Stimulated activated CD4-positive, alpha-beta T cell treated with anti-CD3 and anti-CD28 coated beads, Interleukin-1b, Interleukin-23, amount 100 ng/mL, for 1 hour (primary cell): Measurements from ENCODE around the gene MON1A.

ENCODE experiments used
- DNase-seq, 2 donors: peaks; one replicate each; pipeline ENCODE4 v3.0.0-alpha.2; 2020; ENCODE audit warnings: low read depth in 2 of 2

The MON1A gene

GRCh38 chr3:49889296-49889695 is 40.3 kb downstream of the MON1A start:
- DNase-seq: no peak

GRCh38 chr3:49886922-49887265 is 42.7 kb downstream of the MON1A start:
- no peak for DNase-seq

GRCh38 chr3:49883998-49884397 is 45.6 kb downstream of the MON1A start:
- DNase-seq: no peak

- no peak for DNase-seq
Observed at GRCh38 chr3:49882166-49882565, 47.4 kb downstream of the MON1A start.

- DNase-seq: no peak
Observed at GRCh38 chr3:49880581-49881315, 48.9 kb downstream of the MON1A start.

- no peak for DNase-seq
Observed at GRCh38 chr3:49879721-49880120, 49.9 kb downstream of the MON1A start.

- DNase-seq: no peak
Observed at GRCh38 chr3:49878686-49879085, 50.9 kb downstream of the MON1A start.

GRCh38 chr3:49877716-49878115 is 51.9 kb downstream of the MON1A start:
- no peak for DNase-seq

- no peak for DNase-seq
Observed at GRCh38 chr3:49876567-49876966, 53.0 kb downstream of the MON1A start.

- no peak for DNase-seq
Observed at GRCh38 chr3:49873623-49874022, 56.0 kb downstream of the MON1A start.

- no peak for DNase-seq
Observed at GRCh38 chr3:49872801-49873281, 56.8 kb downstream of the MON1A start.

- no peak for DNase-seq
Observed at GRCh38 chr3:49871531-49872153, 58.0 kb downstream of the MON1A start.

GRCh38 chr3:49869525-49870126 is 60.0 kb downstream of the MON1A start, which contains the start of gene CAMKV:
TSS of gene CAMKV (minus strand) at chr3:49869906. CDS start at chr3:49862388, 7,518 bp downstream.
- no peak for DNase-seq

GRCh38 chr3:49868862-49869466 is 60.6 kb downstream of the MON1A start:
- no peak for DNase-seq

- DNase-seq: no peak
Observed at GRCh38 chr3:49867871-49868321, 61.7 kb downstream of the MON1A start.

- no peak for DNase-seq
Observed at GRCh38 chr3:49867400-49867799, 62.2 kb downstream of the MON1A start.

- no peak for DNase-seq
Observed at GRCh38 chr3:49865198-49865784, 64.3 kb downstream of the MON1A start.

- DNase-seq: no peak
Observed at GRCh38 chr3:49864505-49864904, 65.1 kb downstream of the MON1A start.

- DNase-seq: no peak
Observed at GRCh38 chr3:49859576-49860305, 69.9 kb downstream of the MON1A start.
